ENCODE data around the gene TAF15. TPM values are rescaled to one million over a fixed set of nuclear protein-coding genes. Genes with fewer than 3 reads are reported as not detected.

The TAF15 gene
- total RNA-seq, 4 donors from 2014 or later, result 25.2 to 39.5 (median 31.6) TPM

- Histone ChIP-seq H3K36me3 (peaks cover 6 to 89% of the 10 kb centered on the region in 2 donors), H3K27me3 (no peaks in the 10 kb centered on the region), H3K27ac (no peak overlapping the region), H3K9me3 (no peaks in the 10 kb centered on the region), H3K4me1 (no peaks in the 10 kb centered on the region), H3K4me3 (no peak overlapping the region)
- intact Hi-C loops (cut with DNase I; ENCODE audit: low total_unique reads), result loop anchor here (1.0 kb wide), 1 partner anchor 15 kb away; no protein-coding TSS in a partner anchor
- DNase-seq (no peak), ATAC-seq (no peak)
- TF ChIP-seq CTCF (IDR thresholded peaks at IDR 0.05 in 4 of 5, conservative IDR thresholded peaks at IDR 0.05 in 1 of 5), result no peak
- TF ChIP-seq POLR2A (IDR thresholded peaks at IDR 0.05), result no peak
- in situ Hi-C loops (cut with MboI; ENCODE audit: low sequenced_read_pairs in 4 of 4), result no loop called here
Measured at GRCh38 chr17:35844547-35844946, 35.3 kb downstream of the TAF15 start.

GRCh38 chr17:35846055-35846809, 36.9 kb downstream of the TAF15 start:
- intact Hi-C loops (cut with DNase I; ENCODE audit: low total_unique reads), result no loop called here
- ATAC-seq (no peak), DNase-seq (no peak)
- H3K27me3 ChIP-seq, result no peaks in the 10 kb centered on the region
- no peaks in the 10 kb centered on the region for H3K4me1 ChIP-seq
- no peaks in the 10 kb centered on the region for H3K9me3 ChIP-seq
- no peak overlapping the region for H3K27ac ChIP-seq
- in situ Hi-C loops (cut with MboI; ENCODE audit: low sequenced_read_pairs in 4 of 4), result no loop called here
- H3K36me3 ChIP-seq, result peaks cover 6 to 72% of the 10 kb centered on the region in 2 donors
- TF ChIP-seq POLR2A (IDR thresholded peaks at IDR 0.05) (no peak), CTCF (IDR thresholded peaks at IDR 0.05 in 4 of 5, conservative IDR thresholded peaks at IDR 0.05 in 1 of 5) (no peak)
- H3K4me3 ChIP-seq, result no peak overlapping the region

- no peak overlapping the region for H3K27ac ChIP-seq
- no peak overlapping the region for H3K4me3 ChIP-seq
- no peaks in the 10 kb centered on the region for H3K9me3 ChIP-seq
- in situ Hi-C loops (cut with MboI; ENCODE audit: low sequenced_read_pairs in 4 of 4) (no loop called here), intact Hi-C loops (cut with DNase I; ENCODE audit: low total_unique reads) (no loop called here)
- H3K4me1 ChIP-seq, result no peaks in the 10 kb centered on the region
- H3K36me3 ChIP-seq, result peaks cover 3 to 64% of the 10 kb centered on the region in 2 donors
- no peak for DNase-seq
- ATAC-seq, result no peak
- H3K27me3 ChIP-seq, result no peaks in the 10 kb centered on the region
- no peak for TF ChIP-seq CTCF (IDR thresholded peaks at IDR 0.05 in 4 of 5, conservative IDR thresholded peaks at IDR 0.05 in 1 of 5)
- TF ChIP-seq POLR2A (IDR thresholded peaks at IDR 0.05), result no peak
Measured at GRCh38 chr17:35847006-35847405, 37.7 kb downstream of the TAF15 start.

- peaks cover 3 to 56% of the 10 kb centered on the region in 2 donors for H3K36me3 ChIP-seq
- in situ Hi-C loops (cut with MboI; ENCODE audit: low sequenced_read_pairs in 4 of 4) (no loop called here), intact Hi-C loops (cut with DNase I; ENCODE audit: low total_unique reads) (no loop called here)
- ATAC-seq (no peak), DNase-seq (no peak)
- TF ChIP-seq POLR2A (IDR thresholded peaks at IDR 0.05), result no peak
- no peak for TF ChIP-seq CTCF (IDR thresholded peaks at IDR 0.05 in 4 of 5, conservative IDR thresholded peaks at IDR 0.05 in 1 of 5)
- no peaks in the 10 kb centered on the region for H3K27me3 ChIP-seq
- no peaks in the 10 kb centered on the region for H3K4me1 ChIP-seq
- H3K27ac ChIP-seq, result no peak overlapping the region
- H3K4me3 ChIP-seq, result no peak overlapping the region
- H3K9me3 ChIP-seq, result no peaks in the 10 kb centered on the region
Measured at GRCh38 chr17:35847633-35848373, 38.5 kb downstream of the TAF15 start.

All from gastrocnemius medialis (tissue), 4 donors.